Activated T-cell treated with anti-CD3 and anti-CD28 coated beads for 24 hours (primary cell): ENCODE results near the gene TM4SF18.
A peak's percentile ranks its signal among the peaks of the same experiment; 100 is the strongest.
"Not testable (repeated sequence)": the region's sequence is repeated elsewhere in the genome, so short reads cannot be mapped to it uniquely, and the experiment has no call there.

ENCODE experiments used
- DNase-seq: peaks from one replicate; pipeline ENCODE4 v3.0.0-alpha.2; 2020; ENCODE audit warnings: low read depth

The TM4SF18 gene

DNA sequence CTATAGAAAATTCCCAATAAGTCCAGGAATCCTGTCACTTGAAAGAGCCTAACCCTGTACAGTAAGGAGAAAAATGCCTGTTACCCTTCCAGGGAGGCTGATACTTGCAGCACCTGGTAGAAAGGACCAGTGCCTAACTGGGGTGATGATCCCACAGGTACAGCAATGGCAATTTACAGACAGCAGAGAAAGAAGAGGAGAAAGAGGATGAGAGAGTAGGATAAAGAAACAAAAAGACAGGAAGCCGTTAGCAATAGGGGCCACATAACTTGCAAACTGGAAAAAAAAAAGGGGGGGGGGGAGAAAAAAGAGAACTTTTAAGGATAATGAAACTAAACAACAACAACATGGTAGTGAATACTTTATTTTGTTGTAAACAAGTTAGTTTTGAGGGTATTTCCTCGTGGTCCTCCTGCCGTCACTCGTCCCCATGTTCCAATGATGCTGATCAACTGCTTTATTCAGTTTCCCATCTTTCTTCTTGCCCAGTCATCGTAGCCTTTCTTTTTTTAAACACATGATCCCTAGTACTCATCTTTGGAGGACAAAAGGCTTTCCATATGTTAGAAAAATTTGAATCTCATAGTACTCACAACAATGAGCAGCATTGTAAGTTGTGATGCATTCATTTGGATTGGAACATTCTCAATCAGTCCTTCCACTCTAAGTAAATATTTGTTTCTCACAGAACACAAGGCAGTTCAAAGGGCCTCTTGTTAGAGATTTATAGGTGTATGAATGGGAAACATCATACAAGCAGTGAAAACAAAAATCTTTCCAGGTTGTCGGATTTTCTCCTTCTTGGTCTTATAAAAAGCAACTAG, 35.5 kb upstream of the TM4SF18 start:
- no peak for DNase-seq

DNA sequence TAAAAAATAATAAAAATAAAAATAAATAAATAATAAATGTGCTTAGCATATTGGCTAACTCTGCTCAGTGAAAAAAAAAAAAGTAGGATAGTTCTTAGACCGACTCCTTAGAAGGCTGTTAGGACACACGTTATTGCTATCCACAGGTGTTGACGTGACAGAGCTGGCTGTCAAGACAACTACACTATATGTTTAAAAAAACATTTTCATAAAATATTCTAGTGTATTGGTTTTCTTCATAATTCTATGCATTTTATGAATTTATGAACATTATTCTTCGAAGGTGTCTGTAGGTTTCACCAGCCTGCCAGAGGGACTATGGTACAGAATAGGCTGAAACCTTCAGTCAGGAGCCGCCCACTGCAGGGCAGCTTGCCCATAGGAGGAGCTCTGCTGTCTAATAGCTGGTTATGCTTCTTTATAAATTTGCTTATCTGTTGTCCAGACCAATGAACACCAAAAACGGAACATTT, 34.8 kb upstream of the TM4SF18 start:
- no peak for DNase-seq

DNA sequence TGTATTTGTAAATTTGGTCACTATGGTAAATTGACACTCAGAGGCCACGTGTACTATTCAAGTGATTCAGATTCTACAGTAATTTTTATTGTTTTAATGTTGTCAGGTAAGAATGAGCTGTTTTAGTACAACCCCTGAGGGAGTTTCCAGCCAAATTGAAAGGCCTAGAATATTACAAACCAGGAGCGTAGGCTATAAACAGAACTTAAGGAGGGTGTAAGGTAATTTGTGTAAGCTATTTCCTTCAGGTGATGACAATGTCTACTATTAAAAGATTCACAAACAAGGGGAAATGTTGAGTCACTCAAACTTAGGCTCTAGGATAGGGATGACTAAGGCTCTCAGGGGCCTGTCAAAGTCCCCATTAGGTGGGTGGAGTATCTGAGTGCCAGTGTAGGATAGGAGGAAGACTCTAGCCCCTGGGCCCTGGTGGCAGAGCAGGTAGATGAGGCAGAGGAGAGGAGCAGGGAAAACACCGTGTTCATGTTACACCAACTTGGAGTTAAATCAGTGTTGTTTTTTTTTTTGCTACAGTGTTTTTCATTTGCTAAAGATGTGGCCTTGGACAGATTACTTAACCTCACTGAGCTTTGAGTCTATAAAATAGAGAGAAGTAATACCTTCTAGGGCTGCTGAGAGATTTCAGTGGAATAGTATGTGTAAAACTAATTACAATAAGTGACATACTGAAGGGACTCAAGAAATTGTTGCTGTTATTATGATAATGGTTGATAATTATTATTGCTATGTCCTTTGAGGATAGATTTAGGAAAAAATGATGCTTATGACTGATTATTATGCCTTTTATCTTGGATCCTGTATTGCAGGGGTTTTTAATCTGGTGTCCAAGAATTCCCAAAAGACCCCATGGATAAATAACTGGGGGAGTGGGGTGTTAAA, 33.8 kb upstream of the TM4SF18 start:
- no peak for DNase-seq

DNA sequence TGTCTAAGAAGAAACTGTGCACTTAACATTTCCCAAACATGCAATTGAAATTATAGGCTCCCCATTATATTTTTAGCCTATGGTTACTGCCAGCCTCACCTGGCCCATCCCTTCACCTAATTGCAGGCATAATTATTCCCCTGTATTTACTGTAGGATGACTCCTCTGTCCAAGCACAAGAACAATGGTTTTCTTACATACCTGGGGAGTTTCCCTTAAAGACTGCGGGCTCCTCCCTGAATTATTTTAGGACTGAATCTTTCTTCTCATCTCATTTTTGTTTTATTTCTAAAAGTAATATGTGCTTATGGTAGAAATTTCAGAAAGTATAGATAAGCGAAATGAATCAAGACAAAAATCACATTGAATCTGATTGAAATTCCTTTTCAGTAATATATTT, 32.6 kb upstream of the TM4SF18 start:
- no peak for DNase-seq

DNA sequence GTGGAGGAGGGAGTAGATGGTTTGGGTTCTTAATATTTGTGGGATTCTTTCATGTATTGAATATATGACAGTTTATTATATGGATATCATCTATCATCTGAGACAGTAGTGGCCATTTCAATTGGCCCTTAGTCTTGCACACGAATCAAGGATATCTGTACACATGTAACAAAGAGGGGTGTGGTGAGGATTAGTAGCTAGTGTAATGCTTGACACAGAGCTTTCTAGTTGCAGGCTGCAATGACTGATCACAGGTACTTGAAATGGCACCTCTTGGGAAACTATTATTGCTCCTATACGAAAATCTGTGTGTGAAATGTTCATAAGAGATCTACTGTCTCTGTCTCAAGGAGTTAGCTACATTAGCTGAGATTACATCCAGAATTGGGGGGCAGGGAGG, 31.2 kb upstream of the TM4SF18 start:
- no peak for DNase-seq

DNA sequence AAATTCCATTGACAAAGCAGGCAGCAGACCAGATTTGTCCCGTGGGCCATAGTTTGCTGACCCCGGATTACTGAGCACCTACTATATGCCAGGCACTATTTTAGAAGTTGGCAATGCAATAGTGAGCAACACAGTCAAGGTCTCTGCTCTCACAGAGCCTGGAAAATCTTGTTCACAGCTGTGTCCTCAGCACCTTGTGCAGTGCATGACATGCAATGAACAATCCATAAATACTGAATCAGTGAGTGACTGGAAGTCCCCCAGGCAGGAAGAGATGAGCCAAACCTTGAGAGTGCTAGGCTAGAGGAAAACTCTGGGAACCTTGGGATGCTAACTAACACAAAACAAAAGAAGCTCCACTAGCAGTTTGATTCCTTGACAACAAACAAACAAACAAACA, 29.6 kb upstream of the TM4SF18 start:
- no peak for DNase-seq

DNA sequence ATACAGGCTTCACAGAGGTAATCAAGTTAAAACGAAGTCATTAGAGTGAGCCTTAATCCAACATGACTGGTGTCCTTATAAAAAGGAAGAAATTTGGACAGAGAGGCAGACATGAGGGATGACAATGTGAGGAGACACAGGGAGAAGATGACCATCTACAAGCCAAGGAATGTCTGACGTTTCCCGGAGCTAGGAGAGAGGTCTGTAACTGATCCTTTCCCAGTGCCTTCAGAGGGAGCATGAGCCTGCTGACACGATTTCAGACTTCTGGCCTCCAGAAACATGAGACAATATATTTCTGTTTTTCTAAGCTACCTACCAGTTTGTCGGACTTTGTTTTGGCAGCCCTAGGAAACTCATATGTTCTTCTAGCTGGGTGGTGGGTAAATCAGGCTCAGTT, 28.9 kb upstream of the TM4SF18 start:
- DNase-seq = no peak

DNA sequence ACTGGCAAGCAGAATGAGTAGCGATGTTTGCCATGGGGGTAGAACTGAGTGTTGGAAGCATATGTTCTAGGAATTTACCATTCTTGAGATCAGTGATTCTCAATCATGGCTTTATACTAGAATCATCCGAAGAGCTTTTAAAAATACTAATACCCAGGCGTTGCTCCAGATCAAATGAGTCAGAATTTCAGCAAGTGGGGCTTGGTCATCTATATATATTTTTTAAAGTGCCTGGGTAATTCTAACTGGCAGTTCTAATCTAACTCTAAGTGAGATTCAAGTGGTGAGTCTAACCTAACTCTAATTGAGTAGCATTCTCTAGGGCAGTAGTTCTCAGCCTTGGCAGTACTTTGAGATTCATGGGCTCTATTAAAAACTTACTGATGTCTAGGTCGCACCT, 23.2 kb upstream of the TM4SF18 start:
- no peak for DNase-seq

DNA sequence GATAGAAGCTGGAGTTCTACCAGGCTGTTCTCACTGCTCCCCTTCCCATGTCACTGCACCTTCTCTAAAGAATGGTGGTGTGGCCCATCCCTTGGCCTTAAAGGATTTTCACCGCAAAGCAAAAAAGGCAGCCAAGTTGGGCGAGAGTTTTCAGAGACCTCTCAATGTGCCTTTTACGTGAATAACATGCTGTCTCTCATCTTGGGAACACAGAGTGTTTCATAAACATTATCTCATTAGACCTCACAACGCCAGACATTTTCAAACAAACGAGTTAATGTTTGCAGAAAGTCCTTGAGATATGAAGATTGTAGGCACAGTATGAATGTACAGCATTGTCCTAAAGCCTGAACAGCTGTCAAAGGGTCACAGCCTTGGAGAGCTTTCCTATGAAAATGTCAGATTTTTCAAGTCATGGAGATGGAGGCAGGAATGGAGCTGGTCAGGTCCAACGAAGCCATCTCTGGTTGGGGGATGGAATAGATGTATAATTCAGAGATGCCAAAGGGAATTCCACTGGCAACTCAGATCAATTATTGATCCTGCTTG, 22.7 kb upstream of the TM4SF18 start:
- DNase-seq = no peak

DNA sequence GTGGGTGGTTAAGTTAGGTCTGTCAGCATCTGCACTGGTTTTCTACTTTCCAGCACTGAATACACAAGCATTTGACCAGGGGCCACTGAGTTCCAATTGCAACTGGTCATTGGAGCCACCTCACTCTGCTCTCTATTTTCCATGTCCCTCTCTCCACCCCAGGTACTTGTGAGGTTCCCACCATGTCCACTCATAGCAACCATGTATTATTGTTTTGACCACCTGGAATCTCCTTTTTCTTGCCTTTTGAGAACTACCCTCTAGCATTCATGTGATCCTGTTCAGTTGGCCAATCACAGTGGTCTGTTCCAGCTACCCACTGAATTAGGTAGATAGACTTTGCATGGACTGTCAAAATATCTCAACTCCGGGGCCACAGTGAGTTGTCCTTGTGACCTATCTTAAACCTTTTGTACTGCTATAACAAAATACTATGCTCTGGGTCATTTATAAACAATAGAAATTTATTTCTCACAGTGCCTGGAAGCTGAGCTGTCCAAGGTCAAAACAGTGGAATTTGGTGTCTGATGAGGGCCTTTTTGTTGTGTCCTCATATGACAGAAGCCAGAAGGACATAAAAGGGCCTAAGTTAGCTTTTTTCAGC, 20.2 kb upstream of the TM4SF18 start:
- no peak for DNase-seq

DNA sequence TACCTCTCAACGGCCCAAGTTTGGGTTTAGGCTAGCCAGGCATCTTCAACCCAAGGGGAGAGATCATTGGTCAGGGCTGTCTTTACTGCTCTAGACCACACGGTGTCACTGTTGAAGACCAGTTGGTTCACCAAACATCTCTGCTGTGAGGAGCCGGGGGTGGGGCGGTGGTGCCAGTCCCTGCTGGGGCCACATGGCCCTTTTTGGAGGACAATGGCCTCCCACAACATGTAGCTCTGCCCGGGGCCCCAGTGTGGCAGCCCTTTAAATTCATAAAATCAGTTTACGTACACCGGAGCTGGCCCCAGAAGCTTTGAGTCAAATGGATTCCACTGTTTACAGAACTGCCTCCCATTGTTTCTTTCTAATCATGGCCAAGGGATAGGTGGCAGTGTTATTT, 19.1 kb upstream of the TM4SF18 start:
- peak; percentile 14 for DNase-seq

DNA sequence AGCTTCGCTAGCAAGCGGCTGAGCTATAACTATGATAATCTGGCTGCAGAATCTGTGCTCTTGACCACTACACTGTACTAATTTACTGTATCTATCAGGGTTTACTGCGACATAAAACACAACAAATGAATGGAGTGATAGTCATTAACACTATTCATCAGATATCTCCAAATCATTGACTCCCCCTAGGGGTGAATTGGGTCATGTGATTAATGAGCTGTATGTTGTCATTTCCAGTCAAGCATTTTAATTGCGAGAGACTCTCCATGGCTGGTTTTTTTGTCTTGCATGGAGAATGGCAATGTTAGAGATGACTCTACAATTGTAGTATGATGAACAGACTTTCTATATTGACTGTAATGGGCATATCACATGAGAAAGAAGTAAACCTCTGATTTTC, 10.5 kb upstream of the TM4SF18 start:
- DNase-seq = no peak

DNA sequence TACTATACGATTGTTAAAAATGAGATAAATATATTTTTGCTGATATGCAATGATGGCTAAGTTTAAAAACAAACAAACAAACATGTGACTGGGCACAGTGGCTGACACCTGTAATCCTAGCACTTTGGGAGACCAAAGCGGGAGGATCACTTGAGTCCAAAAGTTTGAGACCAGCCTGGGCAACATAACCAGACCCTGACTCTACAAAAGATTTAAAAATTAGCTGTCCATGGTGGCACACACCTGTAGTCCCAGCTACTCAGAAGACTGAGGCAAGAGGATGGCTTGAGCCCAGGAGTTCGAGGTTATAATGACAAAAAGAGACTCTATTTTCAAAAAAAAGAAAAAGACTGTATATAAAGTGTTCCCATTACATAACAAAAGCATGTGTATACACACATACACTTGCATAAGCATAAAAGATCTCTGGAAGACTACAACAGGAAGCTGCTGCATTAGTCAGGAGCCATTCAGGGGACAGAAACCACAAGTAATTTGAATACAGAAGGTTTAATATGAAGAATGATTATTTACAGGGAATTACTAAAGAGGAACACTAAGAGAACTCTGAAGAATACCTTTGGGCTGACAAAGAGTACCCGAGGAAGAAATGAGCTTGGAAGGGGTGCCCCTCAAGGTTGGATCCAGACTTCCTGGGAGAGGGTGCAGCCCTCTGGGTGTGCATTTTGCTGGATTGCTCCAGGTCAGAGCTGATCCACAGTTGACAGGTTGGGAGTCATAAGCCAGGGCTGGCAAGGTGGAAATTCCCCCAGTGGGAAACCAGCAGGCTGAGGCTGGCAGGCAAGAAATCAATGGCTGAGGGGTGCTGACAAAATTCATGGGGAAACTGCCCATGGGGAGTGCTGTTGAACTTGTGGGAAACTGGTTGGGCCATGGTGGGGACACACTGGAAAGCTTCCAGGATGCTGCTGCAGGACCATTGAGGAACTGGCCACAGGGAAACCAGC, 9.3 kb upstream of the TM4SF18 start:
- no peak for DNase-seq

DNA sequence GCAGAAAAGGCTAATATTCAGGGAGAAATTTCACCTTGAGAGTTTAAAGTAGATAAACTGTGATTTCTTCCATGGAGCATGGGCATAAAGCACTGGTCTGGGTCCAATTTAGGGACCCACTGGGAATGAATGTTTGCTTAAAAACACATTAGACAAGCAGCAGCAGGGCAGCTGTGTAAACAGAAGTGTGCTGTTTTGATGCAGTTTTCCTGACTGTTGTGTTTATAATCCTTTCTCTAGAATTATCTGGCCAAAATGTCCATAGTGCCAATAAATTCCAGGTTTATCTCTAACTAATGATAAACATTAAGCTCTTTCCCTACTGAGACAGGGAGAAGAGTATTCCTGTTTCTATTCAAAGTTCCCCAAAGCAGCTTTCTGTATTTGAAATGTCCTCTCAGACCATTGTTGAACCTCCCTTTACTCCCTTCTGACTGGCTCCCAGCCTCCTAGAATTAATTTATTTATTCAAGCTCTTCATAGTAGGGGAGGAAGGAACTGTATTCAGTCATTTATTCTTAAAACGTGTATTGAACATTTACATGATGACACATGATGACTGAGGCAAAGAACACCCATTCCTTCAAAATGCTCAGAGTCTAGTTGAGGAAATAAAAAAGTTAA, 7.0 kb upstream of the TM4SF18 start:
- DNase-seq = no peak

DNA sequence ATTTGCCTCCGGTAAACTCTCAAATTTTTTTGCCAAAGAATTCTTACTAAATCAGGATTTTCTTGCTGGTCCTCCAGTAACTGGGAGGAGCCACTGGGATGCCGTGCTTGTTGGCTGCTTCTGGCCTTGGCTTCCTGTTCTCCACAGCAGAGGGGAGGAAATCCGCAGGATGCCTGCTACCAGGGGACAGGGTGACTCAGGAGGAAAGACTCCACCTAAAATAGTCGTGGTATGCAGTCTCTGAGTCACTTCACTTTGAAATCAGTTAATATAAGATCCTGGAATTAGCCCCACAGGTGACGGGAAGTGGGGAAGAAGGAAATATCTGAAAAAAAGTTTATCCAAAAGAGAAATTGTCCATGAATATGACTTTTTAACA, 6.5 kb upstream of the TM4SF18 start:
- DNase-seq = no peak

DNA sequence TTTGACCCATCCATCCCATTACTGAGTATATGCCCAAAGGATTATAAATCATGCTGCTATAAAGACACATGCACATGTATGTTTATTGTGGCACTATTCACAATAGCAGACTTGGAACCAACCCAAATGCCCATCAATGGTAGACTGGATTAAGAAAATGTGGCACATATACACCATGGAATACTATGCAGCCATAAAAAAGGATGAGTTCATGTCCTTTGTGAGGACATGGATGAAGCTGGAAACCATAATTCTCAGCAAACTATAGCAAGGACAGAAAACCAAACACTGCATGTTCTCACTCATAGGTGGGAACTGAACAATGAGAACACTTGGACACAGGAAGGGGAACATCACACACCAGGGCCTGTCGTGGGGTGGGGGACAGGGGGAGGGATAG, 4.0 kb upstream of the TM4SF18 start:
- not testable (repeated sequence) for DNase-seq

DNA sequence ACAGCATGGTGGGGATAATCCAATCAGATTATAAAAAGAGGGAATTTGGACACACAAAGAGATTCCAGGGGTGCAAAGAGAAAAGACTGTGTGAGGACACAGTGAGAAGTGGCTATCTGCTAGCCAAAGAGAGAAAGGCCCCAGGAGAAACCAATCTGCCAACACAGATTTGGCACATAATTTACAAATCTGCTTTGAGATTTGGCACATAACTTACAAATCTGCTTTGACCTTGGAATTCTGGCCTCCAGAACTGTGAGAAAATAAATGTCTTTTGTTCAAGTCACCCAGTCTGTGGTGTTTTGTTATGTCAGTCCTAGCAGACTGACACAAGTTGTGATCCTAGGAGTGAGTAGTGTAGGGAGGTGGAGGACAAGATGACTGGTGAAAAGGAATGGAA, 3.5 kb upstream of the TM4SF18 start:
- DNase-seq = no peak

DNA sequence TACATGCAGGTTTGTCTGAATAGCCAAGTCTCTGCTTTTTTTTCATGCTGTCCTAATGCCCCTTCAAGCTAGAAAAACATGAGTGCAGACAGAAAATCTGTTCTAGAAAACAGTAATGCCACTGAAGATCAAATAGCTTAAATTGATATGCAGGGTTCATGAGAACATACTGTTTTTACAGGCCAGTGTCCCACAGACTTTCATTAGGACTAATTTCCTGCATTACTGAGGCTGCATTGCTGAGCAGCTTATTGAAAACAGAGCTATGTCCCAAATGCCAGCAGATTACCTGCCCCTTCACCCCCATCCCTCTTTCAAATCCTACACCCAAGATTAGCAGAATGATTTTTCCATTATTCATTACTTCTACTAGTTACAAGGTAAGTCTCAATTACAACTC, 665 bp downstream of the TM4SF18 start:
- no peak for DNase-seq

DNA sequence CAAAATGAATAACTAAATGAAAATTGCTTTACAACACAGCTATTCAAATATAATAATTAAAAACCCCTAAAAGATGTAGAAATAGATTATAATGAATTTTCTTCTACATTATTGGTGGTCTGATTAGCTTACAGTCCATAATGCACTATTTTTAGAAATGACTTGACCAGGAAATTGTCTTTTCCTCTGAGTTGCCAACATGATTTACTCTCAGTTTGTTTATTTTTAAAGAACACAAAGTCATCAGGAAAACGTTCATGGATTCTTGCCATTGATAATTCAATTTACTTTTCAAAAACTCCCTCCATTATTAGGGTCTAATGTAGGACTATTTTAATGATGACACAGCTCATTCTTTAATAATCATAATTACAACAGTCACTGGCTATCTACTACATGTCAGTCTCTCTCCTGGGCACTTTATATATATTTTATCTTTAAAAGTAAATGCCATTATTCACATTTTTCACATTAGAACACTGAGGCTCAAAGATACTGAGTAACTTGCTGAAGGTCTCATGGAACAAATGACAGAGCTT, 1.1 kb downstream of the TM4SF18 start:
- DNase-seq = no peak

DNA sequence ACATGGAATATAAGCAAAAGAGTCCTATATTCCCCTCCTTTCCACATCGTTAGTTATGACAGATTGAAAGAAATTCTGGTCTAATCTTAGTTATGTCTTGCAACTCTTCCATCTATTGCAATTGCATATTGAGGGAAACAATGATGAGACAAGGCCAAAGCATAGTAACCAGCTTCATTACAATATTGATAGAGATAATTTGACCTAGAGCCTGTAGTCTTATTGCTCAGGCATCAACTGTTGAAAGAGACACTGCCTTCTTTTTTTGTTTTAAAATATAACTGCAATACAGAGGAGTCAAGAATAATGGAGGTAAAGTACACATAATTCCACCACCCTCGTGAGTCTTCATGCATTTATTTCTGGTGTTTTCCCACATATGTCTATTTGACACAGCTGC, 2.0 kb downstream of the TM4SF18 start:
- no peak for DNase-seq
